Loucy (cell line): ENCODE data around the gene ASPSCR1.

ENCODE experiments used
- EZH2phosphoT487 ChIP-seq: fragments of 200-600 bp; IDR thresholded peaks from 2 replicates; pipeline ENCODE4 v1.6.1; 2018; ENCODE audit warnings: antibody characterized with exemption, mild to moderate bottlenecking, moderate library complexity, borderline replicate concordance
- TF ChIP-seq, protein P1 (sequence below): fragments of 200-600 bp; sonication (generic); conservative IDR thresholded peaks from 2 replicates; pipeline ENCODE4 v1.5.1; 2014; ENCODE audit warnings: mild to moderate bottlenecking, antibody characterized with exemption, low read length

DNA sequence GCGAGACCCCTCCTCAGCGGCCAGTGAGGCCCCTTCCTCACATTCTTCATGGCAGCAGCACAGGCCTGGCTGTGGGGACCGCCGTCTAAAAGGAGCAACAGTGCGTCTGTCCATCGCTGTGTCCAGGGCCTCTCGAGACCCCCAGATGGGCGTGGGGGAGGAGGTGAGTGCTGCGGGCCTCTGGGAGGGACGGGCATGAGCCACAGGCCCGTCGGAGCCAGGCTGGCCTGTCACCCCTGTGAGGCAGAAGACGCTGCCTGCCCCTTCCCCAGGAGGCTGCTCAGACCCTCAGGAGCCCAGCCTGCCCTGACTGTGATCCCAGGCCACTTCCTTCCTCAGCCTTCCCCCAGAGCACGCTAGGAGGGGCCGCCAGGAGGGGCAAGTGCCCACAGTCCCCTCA is 38.2 kb upstream of the ASPSCR1 start:
- TF ChIP-seq, protein P1, sequence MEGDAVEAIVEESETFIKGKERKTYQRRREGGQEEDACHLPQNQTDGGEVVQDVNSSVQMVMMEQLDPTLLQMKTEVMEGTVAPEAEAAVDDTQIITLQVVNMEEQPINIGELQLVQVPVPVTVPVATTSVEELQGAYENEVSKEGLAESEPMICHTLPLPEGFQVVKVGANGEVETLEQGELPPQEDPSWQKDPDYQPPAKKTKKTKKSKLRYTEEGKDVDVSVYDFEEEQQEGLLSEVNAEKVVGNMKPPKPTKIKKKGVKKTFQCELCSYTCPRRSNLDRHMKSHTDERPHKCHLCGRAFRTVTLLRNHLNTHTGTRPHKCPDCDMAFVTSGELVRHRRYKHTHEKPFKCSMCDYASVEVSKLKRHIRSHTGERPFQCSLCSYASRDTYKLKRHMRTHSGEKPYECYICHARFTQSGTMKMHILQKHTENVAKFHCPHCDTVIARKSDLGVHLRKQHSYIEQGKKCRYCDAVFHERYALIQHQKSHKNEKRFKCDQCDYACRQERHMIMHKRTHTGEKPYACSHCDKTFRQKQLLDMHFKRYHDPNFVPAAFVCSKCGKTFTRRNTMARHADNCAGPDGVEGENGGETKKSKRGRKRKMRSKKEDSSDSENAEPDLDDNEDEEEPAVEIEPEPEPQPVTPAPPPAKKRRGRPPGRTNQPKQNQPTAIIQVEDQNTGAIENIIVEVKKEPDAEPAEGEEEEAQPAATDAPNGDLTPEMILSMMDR, result no peak
- TF ChIP-seq EZH2phosphoT487, result no peak
